Body of pancreas (tissue), 4 donors: ENCODE results near the gene GALNT2.

Experiments used
- POLR2A ChIP-seq, 3 donors: fragments of 450-650 bp; IDR thresholded peaks; one replicate each; pipeline ENCODE4 v1.6.1; 2016; ENCODE audit warnings: antibody characterized with exemption in 3 of 3, mild to moderate bottlenecking in 2 of 3
- TF ChIP-seq, protein P1 (sequence below), 7 experiments: fragments of 450-650 bp in 4 of 7; fragments of 200-600 bp in 3 of 7; sonication (generic) in 3 of 7; IDR thresholded peaks; one replicate each; pipeline ENCODE4 v1.5.1; 2016 to 2019; ENCODE audit warnings: antibody characterized with exemption in 7 of 7

DNA sequence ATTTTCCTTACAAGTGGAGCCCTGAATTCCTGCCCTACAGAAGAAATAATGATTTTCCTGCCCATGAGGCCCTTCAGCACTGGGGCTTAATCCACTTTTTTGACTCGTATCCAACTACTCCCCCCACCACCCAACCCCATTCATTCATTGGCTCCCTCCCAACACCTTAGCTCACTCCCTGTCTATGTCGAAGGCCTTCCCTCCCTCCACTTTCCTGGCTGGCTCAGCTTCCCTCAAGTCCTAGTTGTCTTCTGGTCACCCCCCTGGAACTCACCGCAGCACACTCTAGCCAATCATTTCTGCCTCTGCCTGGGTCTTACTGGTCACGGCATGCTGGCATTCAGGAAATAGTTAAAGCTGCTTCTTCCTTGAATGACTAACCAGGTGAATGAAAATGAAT, 240.2 kb downstream of the GALNT2 start:
- TF ChIP-seq, protein P1, sequence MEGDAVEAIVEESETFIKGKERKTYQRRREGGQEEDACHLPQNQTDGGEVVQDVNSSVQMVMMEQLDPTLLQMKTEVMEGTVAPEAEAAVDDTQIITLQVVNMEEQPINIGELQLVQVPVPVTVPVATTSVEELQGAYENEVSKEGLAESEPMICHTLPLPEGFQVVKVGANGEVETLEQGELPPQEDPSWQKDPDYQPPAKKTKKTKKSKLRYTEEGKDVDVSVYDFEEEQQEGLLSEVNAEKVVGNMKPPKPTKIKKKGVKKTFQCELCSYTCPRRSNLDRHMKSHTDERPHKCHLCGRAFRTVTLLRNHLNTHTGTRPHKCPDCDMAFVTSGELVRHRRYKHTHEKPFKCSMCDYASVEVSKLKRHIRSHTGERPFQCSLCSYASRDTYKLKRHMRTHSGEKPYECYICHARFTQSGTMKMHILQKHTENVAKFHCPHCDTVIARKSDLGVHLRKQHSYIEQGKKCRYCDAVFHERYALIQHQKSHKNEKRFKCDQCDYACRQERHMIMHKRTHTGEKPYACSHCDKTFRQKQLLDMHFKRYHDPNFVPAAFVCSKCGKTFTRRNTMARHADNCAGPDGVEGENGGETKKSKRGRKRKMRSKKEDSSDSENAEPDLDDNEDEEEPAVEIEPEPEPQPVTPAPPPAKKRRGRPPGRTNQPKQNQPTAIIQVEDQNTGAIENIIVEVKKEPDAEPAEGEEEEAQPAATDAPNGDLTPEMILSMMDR (IDR thresholded peaks at IDR 0.05) = no peak
- no peak for TF ChIP-seq POLR2A (IDR thresholded peaks at IDR 0.05)
